Activated T-helper 17 cell treated with anti-CD3 and anti-CD28 coated beads, Interleukin-2, amount 50 U/mL, for 72 hours (primary cell): ENCODE results near the gene DNAH10. TPM values are rescaled to one million over a fixed set of nuclear protein-coding genes. Genes with fewer than 3 reads are reported as not detected.

Experiments used
- ATAC-seq: fragments of 150-1000 bp; cut with Tn5 transposase; replicated peaks from 2 replicates; pipeline ENCODE4 v1.10.0; 2021; ENCODE audit warnings: mild to moderate bottlenecking, moderate library complexity
- H3K27ac Mint-ChIP-seq: one replicate; pipeline ENCODE4 v1.8.0; 2022; ENCODE audit warnings: mixed read lengths
- H3K27me3 Mint-ChIP-seq: one replicate; pipeline ENCODE4 v1.8.0; 2022; ENCODE audit warnings: mixed read lengths
- H3K36me3 Mint-ChIP-seq: one replicate; pipeline ENCODE4 v1.8.0; 2022; ENCODE audit warnings: low read depth, mild to moderate bottlenecking, mixed read lengths
- H3K4me1 Mint-ChIP-seq: one replicate; pipeline ENCODE4 v1.8.0; 2022; ENCODE audit warnings: mixed read lengths
- H3K4me3 Mint-ChIP-seq: one replicate; pipeline ENCODE4 v1.8.0; 2022; ENCODE audit warnings: mild to moderate bottlenecking, mixed read lengths
- H3K9me3 Mint-ChIP-seq: one replicate; pipeline ENCODE4 v1.8.0; 2022; ENCODE audit warnings: mixed read lengths
- total RNA-seq, 2 donors: library from RNA; stranded (reverse); gene quantifications; one replicate each; pipeline ENCODE4 v1.2.3, GENCODE V29; 2022

DNAH10 gene, protein sequence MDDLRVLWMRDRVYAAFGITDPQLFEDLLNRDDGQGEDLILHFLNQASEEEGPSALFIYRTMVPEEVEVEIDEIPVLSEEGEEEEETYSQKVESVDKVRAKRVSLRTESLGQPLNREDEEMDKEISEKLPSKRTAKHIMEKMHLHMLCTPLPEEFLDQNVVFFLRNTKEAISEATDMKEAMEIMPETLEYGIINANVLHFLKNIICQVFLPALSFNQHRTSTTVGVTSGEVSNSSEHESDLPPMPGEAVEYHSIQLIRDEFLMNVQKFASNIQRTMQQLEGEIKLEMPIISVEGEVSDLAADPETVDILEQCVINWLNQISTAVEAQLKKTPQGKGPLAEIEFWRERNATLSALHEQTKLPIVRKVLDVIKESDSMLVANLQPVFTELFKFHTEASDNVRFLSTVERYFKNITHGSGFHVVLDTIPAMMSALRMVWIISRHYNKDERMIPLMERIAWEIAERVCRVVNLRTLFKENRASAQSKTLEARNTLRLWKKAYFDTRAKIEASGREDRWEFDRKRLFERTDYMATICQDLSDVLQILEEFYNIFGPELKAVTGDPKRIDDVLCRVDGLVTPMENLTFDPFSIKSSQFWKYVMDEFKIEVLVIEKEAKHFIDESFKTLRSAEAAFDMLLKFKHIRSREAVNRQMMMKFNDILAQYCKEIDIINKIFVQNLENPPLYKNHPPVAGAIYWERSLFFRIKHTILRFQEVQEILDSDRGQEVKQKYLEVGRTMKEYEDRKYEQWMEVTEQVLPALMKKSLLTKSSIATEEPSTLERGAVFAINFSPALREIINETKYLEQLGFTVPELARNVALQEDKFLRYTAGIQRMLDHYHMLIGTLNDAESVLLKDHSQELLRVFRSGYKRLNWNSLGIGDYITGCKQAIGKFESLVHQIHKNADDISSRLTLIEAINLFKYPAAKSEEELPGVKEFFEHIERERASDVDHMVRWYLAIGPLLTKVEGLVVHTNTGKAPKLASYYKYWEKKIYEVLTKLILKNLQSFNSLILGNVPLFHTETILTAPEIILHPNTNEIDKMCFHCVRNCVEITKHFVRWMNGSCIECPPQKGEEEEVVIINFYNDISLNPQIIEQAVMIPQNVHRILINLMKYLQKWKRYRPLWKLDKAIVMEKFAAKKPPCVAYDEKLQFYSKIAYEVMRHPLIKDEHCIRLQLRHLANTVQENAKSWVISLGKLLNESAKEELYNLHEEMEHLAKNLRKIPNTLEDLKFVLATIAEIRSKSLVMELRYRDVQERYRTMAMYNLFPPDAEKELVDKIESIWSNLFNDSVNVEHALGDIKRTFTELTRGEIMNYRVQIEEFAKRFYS (N-terminal part only)
- total RNA-seq: under 1 TPM; 0.26 to 0.30 TPM

DNA sequence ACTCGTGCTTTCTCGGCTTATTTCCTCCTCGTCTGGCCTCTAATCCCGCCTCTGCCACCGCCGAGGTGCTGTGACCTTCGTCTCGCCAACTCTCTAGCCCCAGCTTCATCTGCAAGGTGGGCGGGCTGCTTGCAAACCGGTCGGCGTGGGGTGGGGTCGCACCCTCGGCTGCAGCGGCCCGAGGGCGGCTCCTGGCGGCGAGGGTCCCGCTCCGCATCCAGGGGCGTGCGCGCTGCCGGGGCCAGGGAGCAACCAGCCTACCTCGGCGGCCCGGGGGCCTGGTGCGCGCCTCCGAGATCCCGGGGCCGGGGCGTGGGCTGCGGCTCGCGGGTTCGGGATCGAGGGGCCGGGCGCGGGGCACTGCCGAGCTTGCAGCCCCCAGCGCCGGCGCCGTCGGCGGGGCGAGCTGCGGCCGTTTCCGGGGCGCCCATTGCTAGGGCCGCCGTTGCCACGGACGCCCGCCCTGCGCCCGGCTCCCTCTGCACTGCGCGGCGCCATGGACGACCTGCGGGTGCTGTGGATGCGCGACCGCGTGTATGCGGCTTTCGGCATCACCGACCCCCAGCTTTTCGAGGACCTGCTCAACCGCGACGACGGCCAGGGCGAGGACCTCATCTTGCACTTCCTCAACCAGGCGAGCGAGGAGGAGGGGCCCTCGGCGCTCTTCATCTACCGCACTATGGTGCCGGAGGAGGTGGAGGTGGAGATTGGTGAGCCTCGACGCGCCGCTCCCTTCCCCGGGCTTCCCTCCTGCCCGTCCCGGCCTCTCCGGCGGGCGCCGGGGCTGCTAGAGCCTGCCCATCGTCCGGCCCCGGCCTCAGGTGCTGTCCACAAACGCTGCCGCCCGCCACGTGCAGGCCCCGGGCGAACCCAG is at the start of gene DNAH10:
Gene DNAH10, plus strand, starts transcription at position 461 of the 874 bp plus-strand sequence. Its CDS starts 36 bp downstream, at position 497.
- Mint-ChIP-seq H3K36me3 (peaks cover 32% of the 10 kb centered on the region), H3K4me1 (no peaks in the 10 kb centered on the region), H3K27me3 (no peaks in the 10 kb centered on the region), H3K27ac (no peak within 1 kb of the TSS), H3K4me3 (peak within 1 kb of the TSS; percentile 47), H3K9me3 (no peaks in the 10 kb centered on the region)
- peak; percentile 81 for ATAC-seq

DNA sequence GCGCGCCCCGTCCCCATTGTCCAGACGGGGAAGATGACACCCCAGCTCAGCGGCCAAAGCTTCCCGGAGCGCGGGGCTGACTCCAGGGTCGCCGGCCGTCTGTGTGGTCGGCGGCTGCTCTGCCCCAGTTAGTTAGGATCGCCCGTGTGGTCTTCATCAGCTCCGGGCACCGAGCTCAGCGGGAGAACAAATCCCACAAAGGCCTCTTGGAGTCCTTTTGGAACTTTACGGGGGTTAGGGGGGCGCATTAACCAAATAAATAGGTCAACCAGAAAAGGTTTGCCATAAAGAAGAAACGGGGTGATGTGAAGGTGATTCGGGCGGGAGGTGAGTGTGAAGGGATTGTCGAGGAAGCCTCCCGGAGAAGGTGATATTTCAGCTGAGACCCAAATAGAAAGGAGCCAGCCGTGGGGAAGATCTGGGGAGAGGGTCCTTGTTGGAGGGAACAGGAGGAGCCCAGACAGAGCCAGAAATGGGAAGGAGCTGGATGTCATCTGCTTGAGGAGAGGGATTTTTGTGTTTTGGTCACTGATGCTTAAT is 49.3 kb upstream of the DNAH10 start:
- Mint-ChIP-seq H3K9me3 (no peaks in the 10 kb centered on the region), H3K27me3 (no peaks in the 10 kb centered on the region), H3K27ac (peak overlapping the region; percentile 96)

DNA sequence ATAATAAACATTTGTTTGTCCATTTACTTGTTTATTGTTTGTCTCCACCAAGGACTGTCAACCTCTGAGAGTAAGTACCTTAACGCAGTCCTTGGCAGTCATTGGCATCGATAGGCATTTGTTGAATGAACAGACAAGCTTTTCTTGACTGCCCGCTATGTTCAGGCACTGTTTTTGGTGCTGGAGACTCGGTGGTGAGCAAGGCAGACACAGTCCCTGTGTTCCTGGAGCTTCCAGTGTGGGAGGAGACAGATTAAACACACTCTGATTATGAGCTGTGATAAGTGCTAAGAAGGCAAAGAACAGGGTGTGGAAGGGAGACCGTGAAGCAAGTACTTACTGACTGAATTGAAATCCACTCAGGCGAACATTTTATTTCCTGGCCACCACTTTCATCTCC is 48.7 kb upstream of the DNAH10 start:
- ATAC-seq: peak; percentile 8
- H3K4me3 Mint-ChIP-seq: peak overlapping the region; percentile 89
- no peaks in the 10 kb centered on the region for H3K27me3 Mint-ChIP-seq
- H3K9me3 Mint-ChIP-seq: no peaks in the 10 kb centered on the region
- peaks cover 39% of the 10 kb centered on the region for H3K36me3 Mint-ChIP-seq
- peak overlapping the region; percentile 96 for H3K27ac Mint-ChIP-seq
- H3K4me1 Mint-ChIP-seq: peaks cover 18% of the 10 kb centered on the region

More for the DNA sequence above, 49.3 kb upstream of the DNAH10 start:
- ATAC-seq: no peak
- Mint-ChIP-seq H3K36me3 (peaks cover 34% of the 10 kb centered on the region), H3K4me1 (peaks cover 18% of the 10 kb centered on the region), H3K4me3 (peak overlapping the region; percentile 89)

DNA sequence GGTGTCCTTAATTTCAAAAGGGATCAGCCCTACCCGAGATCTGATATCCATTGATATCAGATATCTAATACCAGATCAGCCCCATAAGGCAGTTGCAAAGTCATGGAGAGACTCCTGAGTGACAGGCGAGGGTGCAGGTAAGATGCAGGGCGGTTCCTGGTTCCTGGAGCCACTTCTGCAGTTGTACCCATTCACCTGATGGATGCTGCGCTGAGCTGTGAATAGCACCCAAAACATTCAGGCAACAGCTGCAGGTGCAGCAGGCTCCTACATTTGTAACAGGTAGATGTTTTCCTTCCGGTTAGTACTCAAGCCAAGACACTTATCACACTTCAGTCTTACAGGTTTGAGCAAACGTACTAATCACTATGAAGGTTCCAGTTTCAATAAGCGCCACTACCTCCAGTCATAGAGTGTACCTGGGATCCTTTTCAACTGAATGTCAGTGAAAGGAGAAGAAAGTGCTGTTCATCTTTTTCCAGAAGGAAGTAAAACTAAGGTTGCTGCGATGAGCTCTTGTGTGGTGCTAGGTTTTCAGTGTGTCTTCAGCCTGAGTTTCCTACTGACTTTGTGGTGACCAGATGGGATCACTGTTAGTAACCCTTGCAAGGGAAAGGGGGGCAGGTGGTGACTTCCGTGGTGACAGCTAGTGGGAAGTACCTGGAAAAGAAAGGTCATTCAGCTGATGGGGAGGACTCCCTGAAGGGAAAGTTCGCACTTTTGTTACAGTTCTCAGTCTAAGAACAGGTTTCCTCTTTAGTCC is 48.1 kb upstream of the DNAH10 start:
- peak; percentile 57 for ATAC-seq
- no peaks in the 10 kb centered on the region for H3K9me3 Mint-ChIP-seq
- peak overlapping the region; percentile 96 for H3K27ac Mint-ChIP-seq
- H3K27me3 Mint-ChIP-seq: no peaks in the 10 kb centered on the region
- H3K36me3 Mint-ChIP-seq: peaks cover 45% of the 10 kb centered on the region
- H3K4me3 Mint-ChIP-seq: peak overlapping the region; percentile 89
- peaks cover 18% of the 10 kb centered on the region for H3K4me1 Mint-ChIP-seq

DNA sequence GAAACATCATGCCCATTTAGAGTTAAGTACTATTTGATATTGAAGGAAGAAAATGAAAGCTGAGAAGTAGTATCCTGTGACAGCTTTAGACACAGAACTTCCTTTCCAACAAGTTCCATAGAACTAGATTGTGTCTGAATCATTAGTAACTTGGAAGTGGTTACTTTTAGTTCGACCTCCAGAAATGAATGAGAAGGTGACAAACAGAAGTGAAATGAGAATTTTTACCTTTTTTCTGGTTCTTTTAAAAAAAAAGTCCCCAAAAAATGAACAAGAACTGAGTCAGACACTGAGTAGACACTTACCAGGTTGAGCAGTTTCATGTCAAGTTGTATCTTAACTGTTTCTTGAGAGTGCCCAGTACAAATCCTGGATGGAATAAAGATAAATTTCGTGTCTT is 46.9 kb upstream of the DNAH10 start:
- no peaks in the 10 kb centered on the region for H3K9me3 Mint-ChIP-seq
- peaks cover 24% of the 10 kb centered on the region for H3K4me1 Mint-ChIP-seq
- ATAC-seq: peak; percentile 49
- H3K4me3 Mint-ChIP-seq: peak overlapping the region; percentile 89
- no peaks in the 10 kb centered on the region for H3K27me3 Mint-ChIP-seq
- H3K27ac Mint-ChIP-seq: peak overlapping the region; percentile 96
- H3K36me3 Mint-ChIP-seq: peaks cover 57% of the 10 kb centered on the region

DNA sequence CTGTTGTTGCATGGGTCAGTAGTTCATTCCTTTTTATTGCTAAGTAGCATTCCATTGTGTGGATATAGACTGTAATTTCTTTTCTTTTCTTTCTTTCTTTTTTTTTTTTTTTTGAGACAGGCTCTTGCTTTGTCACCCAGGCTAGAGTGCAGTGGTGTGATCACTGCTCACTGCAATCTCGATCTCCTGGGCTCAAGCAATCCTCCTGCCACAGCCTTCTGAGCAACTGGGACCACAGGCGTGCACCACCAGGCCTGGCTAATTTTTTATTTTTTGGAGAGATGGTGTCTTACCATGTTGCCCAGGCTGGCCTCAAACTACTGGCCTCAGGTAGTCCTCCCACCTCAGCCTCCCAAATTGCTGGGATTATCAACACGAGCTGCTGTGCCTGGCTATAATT is 44.8 kb upstream of the DNAH10 start:
- H3K4me1 Mint-ChIP-seq: peaks cover 17% of the 10 kb centered on the region
- no peak for ATAC-seq
- H3K4me3 Mint-ChIP-seq: no peak overlapping the region
- peaks cover 79% of the 10 kb centered on the region for H3K36me3 Mint-ChIP-seq
- H3K9me3 Mint-ChIP-seq: no peaks in the 10 kb centered on the region
- no peaks in the 10 kb centered on the region for H3K27me3 Mint-ChIP-seq
- no peak overlapping the region for H3K27ac Mint-ChIP-seq

DNA sequence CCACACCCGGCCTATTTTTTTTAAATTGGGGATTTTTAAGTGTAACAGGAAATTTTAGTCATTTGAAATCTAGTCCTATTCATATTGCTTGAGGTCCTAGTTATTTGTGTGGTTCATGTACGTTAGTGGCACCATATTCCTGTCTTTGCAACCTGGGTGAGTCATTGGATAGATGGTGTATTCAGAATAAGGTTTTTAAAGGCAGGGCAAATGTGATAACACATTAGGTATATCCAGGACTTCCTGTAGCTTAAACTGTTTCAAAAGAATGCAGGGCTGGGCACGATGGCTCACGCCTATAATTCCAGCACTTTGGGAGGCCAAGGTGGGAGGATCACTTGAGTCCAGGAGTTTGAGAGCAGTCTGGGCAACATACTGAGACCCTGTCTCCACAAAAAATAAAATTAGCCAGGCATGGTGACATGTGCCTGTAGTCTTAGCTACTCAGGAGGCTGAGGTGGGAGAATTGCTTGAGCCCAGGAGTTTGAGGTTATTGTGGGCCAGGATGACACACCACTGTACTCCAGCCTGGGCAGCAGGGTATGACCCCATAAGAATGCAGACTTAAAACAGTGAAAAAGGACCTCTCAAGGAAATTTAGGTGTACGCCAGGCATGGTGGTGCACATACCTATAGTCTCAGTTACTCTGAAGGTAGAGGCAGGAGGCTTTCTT is 41.8 kb upstream of the DNAH10 start:
- no peaks in the 10 kb centered on the region for H3K27me3 Mint-ChIP-seq
- H3K4me1 Mint-ChIP-seq: peaks cover 5% of the 10 kb centered on the region
- peaks cover 81% of the 10 kb centered on the region for H3K36me3 Mint-ChIP-seq
- peak overlapping the region; percentile 56 for H3K4me3 Mint-ChIP-seq
- ATAC-seq: peak; percentile 39
- H3K9me3 Mint-ChIP-seq: no peaks in the 10 kb centered on the region
- peak overlapping the region; percentile 90 for H3K27ac Mint-ChIP-seq

DNA sequence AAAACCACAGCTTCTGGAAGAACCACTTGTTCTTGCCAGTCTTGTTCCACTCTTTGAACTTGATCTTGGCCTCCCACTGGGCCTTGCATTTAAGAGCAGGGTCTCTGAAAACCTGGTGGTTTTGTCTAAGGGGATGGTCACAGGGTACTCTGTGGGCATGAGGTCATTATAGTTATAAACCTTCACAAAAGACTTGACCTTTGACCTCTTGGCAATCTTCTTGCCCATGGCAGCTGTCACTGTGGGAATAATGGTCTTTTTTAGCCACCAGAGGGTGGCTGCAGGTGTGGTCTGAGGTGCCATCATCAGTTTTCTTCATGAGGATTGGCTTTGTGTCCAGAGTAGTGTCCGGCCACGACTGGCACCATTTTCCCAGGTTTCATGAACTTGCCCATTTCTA is 40.9 kb upstream of the DNAH10 start:
- no peaks in the 10 kb centered on the region for H3K9me3 Mint-ChIP-seq
- no peaks in the 10 kb centered on the region for H3K27me3 Mint-ChIP-seq
- no peak overlapping the region for H3K27ac Mint-ChIP-seq
- ATAC-seq: no peak
- no peak overlapping the region for H3K4me3 Mint-ChIP-seq
- H3K36me3 Mint-ChIP-seq: peaks cover 87% of the 10 kb centered on the region
- H3K4me1 Mint-ChIP-seq: peaks cover 5% of the 10 kb centered on the region

DNA sequence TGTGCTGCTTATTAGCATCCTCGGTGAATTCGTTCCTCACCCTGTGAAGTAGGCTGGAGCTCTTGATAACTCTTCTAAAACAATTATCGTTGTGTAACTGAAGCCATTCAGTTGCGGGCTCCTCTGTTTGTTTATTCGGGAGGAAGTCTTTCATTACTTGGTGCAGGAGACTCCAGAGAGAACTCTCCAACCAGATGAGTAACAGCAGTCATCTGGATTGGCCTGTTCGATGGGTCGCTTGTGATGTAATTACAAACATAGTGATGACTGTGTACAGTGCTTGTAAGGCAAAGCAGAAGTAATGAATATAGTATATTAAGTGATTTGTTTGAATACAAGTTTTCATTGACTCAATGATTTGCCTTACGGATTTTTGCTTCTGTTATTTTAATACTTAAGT is 39.1 kb upstream of the DNAH10 start:
- Mint-ChIP-seq H3K36me3 (peaks cover 97% of the 10 kb centered on the region), H3K4me3 (no peak overlapping the region), H3K27ac (no peak overlapping the region), H3K9me3 (no peaks in the 10 kb centered on the region), H3K27me3 (no peaks in the 10 kb centered on the region), H3K4me1 (peaks cover 5% of the 10 kb centered on the region)
- no peak for ATAC-seq

DNA sequence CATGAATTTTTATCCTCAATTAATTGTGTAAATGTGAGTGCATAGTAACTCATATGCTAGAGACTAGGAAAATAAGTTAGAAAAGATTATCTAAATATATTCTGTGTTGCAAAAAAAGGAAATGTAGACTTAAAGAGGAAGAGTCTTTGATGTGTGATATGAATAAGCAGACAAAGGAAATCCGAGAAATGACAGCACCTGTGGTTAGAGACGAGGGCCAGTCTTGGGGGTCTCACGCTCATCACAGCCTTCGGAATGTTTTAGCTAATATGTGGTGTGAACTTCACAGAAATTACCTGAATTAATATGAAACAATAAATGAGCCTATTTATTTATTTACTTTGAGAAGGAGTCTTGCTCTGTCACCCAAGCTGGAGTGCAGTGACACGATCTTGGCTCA is 38.3 kb upstream of the DNAH10 start:
- Mint-ChIP-seq H3K27ac (peak overlapping the region; percentile 46), H3K9me3 (no peaks in the 10 kb centered on the region), H3K4me1 (peaks cover 5% of the 10 kb centered on the region), H3K27me3 (no peaks in the 10 kb centered on the region), H3K36me3 (peaks cover 97% of the 10 kb centered on the region), H3K4me3 (no peak overlapping the region)
- peak; percentile 32 for ATAC-seq

DNA sequence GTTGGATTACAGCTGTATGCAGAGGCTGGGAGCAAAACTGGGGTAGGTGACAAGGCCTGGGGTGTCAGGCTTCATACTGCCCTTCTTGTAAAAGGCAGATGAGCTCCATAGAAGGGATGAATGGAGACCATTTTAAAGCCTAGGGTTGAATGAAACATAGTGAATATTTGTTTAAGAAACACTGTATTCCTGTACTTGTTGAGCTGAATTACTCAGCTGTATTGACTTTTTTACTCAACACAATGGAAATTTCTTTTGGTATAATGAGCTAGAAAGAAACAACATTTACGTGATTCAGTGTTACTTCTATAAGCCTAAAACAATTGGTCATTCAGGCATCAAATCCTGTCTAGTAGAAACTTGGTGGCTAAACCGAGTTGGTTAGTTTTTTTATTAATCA is 35.9 kb upstream of the DNAH10 start:
- Mint-ChIP-seq H3K4me3 (no peak overlapping the region), H3K4me1 (no peaks in the 10 kb centered on the region), H3K27me3 (no peaks in the 10 kb centered on the region), H3K27ac (peak overlapping the region; percentile 35), H3K9me3 (no peaks in the 10 kb centered on the region), H3K36me3 (peaks cover 97% of the 10 kb centered on the region)
- peak; percentile 44 for ATAC-seq

DNA sequence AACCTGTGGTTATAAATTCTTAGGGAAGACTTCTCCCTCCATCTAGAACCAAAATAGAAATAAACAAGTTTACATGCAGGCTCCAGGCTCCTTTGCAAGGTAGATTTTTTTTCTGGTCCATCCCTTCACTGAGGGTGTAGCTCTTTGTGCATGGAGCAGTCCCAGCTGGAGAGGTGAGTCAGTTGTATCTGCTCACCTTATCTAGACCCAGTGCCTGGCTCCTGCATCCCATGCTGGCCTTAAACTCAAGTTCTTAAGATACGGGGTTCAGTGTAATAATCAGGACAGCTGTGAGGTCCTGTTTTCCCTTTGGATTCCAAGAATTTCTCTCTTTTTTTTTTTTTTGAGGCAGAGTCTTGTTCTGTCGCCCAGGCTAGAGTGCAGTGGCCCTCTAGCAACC is 35.1 kb upstream of the DNAH10 start:
- Mint-ChIP-seq H3K9me3 (no peaks in the 10 kb centered on the region), H3K36me3 (peaks cover 97% of the 10 kb centered on the region), H3K27ac (peak overlapping the region; percentile 35), H3K27me3 (no peaks in the 10 kb centered on the region), H3K4me1 (no peaks in the 10 kb centered on the region), H3K4me3 (no peak overlapping the region)
- ATAC-seq: no peak
